Astrocyte (in vitro differentiated cells and primary cell): ENCODE data around the gene LONRF3.

Source experiments
- EZH2 ChIP-seq: IDR thresholded peaks from 2 replicates; pipeline ENCODE4 v1.6.1; 2012; ENCODE audit warnings: mild to moderate bottlenecking, low read length, inconsistent platforms; ENCODE audit not compliant: insufficient read depth
- TF ChIP-seq, protein P1 (sequence below): IDR thresholded peaks from 2 replicates; pipeline ENCODE4 v1.5.1; 2011; ENCODE audit warnings: low read depth, mild to moderate bottlenecking, inconsistent platforms, low read length, moderate library complexity; ENCODE audit not compliant: insufficient read depth

DNA sequence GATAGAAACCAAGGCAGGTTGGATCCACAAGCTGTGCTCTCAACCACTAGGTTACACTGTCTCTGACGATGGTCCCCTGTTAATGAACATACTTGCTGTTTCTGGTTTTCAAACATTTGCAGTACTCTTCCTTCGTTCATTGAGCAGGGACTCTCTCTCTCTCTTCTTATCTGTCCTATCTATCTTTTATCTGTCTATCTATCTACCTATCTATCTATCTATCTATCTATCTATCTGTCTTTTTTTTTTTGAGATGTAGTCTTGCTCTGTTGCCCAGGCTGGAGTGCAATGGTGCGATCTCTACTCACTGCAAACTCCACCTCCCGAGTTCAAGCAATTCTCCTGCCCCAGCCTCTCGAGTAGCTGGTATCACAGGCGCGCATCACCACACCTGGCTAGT is 89.0 kb downstream of the LONRF3 start:
- TF ChIP-seq, protein P1, sequence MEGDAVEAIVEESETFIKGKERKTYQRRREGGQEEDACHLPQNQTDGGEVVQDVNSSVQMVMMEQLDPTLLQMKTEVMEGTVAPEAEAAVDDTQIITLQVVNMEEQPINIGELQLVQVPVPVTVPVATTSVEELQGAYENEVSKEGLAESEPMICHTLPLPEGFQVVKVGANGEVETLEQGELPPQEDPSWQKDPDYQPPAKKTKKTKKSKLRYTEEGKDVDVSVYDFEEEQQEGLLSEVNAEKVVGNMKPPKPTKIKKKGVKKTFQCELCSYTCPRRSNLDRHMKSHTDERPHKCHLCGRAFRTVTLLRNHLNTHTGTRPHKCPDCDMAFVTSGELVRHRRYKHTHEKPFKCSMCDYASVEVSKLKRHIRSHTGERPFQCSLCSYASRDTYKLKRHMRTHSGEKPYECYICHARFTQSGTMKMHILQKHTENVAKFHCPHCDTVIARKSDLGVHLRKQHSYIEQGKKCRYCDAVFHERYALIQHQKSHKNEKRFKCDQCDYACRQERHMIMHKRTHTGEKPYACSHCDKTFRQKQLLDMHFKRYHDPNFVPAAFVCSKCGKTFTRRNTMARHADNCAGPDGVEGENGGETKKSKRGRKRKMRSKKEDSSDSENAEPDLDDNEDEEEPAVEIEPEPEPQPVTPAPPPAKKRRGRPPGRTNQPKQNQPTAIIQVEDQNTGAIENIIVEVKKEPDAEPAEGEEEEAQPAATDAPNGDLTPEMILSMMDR = no peak
- TF ChIP-seq EZH2 = no peak
